CD4-positive, alpha-beta T cell (primary cell): Measurements from ENCODE around the gene FUS. TPM values are rescaled to one million over a fixed set of nuclear protein-coding genes. Genes with fewer than 3 reads are reported as not detected.

Experiments used
- ATAC-seq: fragments of 200-7000 bp; cut with Tn5 transposase; one replicate; pipeline ENCODE4 v1.10.0; 2022; ENCODE audit warnings: mild to moderate bottlenecking; ENCODE audit not compliant: poor library complexity
- CTCF ChIA-PET: fragments of 350-600 bp; sonication (Branson Sonifier 250); formaldehyde crosslinking; loops from one replicate; lab custom pipeline; 2021; ENCODE audit warnings: antibody characterized with exemption, inconsistent platforms; lab: Charles Lee
- POLR2A ChIA-PET: fragments of 350-600 bp; sonication (Branson Sonifier 250); formaldehyde crosslinking; loops from one replicate; lab custom pipeline; 2021; ENCODE audit warnings: antibody characterized with exemption, inconsistent platforms; lab: Charles Lee
- DNase-seq, 14 experiments: peaks; one replicate each; pipeline ENCODE4 v3.0.0-alpha.2; 2013 to 2020; ENCODE audit warnings: mixed read lengths in 2 of 14
- H3K27ac ChIP-seq, 2 donors: one replicate each; pipeline versions ENCODE4 v1.5.1 to v1.7.0; 2013; ENCODE audit warnings: low read length in 2 of 2, low read depth in 1 of 2, mild to moderate bottlenecking in 1 of 2
- H3K27me3 ChIP-seq, 2 experiments: 1 replicate in 1 of 2; 2 replicates in 1 of 2; pipeline versions ENCODE4 v1.6.1 to v1.7.0; 2013; ENCODE audit warnings: low read length in 2 of 2, control low read depth in 1 of 2, mild to moderate bottlenecking in 1 of 2, moderate library complexity in 1 of 2; ENCODE audit not compliant: insufficient read depth in 2 of 2, control insufficient read depth in 1 of 2
- H3K36me3 ChIP-seq: one replicate; pipeline ENCODE4 v1.6.1; 2013; ENCODE audit warnings: low read length, control low read depth; ENCODE audit not compliant: insufficient read depth
- H3K4me1 ChIP-seq: one replicate; pipeline ENCODE4 v1.6.1; 2013; ENCODE audit warnings: low read length, control low read depth; ENCODE audit not compliant: insufficient read depth
- H3K4me3 ChIP-seq: one replicate; pipeline ENCODE4 v1.5.1; 2013; ENCODE audit warnings: mild to moderate bottlenecking, low read length, moderate library complexity
- H3K9me3 ChIP-seq, 2 experiments: 1 replicate in 1 of 2; 2 replicates in 1 of 2; pipeline versions ENCODE4 v1.6.1 to v1.7.0; 2013; ENCODE audit warnings: low read length in 2 of 2, mild to moderate bottlenecking in 2 of 2, control low read depth in 1 of 2, moderate library complexity in 1 of 2; ENCODE audit not compliant: control insufficient read depth in 1 of 2, insufficient read depth in 1 of 2
- H3K27ac Mint-ChIP-seq: one replicate; pipeline ENCODE4 v1.8.0; 2020; ENCODE audit warnings: mixed read lengths
- H3K27me3 Mint-ChIP-seq: one replicate; pipeline ENCODE4 v1.8.0; 2021; ENCODE audit warnings: mixed read lengths
- H3K36me3 Mint-ChIP-seq: one replicate; pipeline ENCODE4 v1.8.0; 2021; ENCODE audit warnings: low read depth, mixed read lengths
- H3K4me1 Mint-ChIP-seq: one replicate; pipeline ENCODE4 v1.8.0; 2021; ENCODE audit warnings: low read depth, mixed read lengths
- H3K4me3 Mint-ChIP-seq: one replicate; pipeline ENCODE4 v1.8.0; 2020; ENCODE audit warnings: mild to moderate bottlenecking, mixed read lengths
- H3K9me3 Mint-ChIP-seq: one replicate; pipeline ENCODE4 v1.8.0; 2020; ENCODE audit warnings: mixed read lengths
- CTCF ChIP-seq: fragments of 200-600 bp; IDR thresholded peaks from one replicate; pipeline ENCODE4 v1.8.0; 2022; ENCODE audit warnings: antibody characterized with exemption, mild to moderate bottlenecking
- intact Hi-C, 2 experiments: fragments of 100-400 bp; cut with DNase I in 1 of 2; cut with micrococcal nuclease in 1 of 2; formaldehyde crosslinking; loops; one replicate each; pipeline versions ENCODE4 v1.15.1 to v1.9.0; 2023 to 2025; cut with DNase I, micrococcal nuclease
- total RNA-seq, 174 experiments: library from RNA in 2 of 174; stranded (reverse) in 2 of 174; gene quantifications; one replicate each; pipeline ENCODE4 v1.2.3 and lab custom pipeline; 2021 to 2026

FUS gene
- total RNA-seq, 2 experiments from 2014 or later, result 699 to 733 TPM

GRCh38 chr16:31190061-31190460, 10.1 kb downstream of the FUS start:
- Mint-ChIP-seq H3K27me3 (no peaks in the 10 kb centered on the region), H3K4me1 (peaks cover 88% of the 10 kb centered on the region), H3K9me3 (no peaks in the 10 kb centered on the region), H3K27ac (peak overlapping the region; percentile 64), H3K4me3 (peak overlapping the region; percentile 32), H3K36me3 (peaks cover 100% of the 10 kb centered on the region)
- Histone ChIP-seq H3K36me3 (peaks cover 100% of the 10 kb centered on the region), H3K27ac (peak overlapping the region in 1 of 2 donors; percentile 26), H3K4me1 (peaks cover 36% of the 10 kb centered on the region), H3K9me3 (no peaks in the 10 kb centered on the region), H3K4me3 (no peak overlapping the region), H3K27me3 (no peaks in the 10 kb centered on the region)
- CTCF ChIA-PET, result no interaction called here
- DNase-seq, result peak in 1 of 14 experiments; percentile 17
- no peak for TF ChIP-seq CTCF
- ATAC-seq, result no peak
- POLR2A ChIA-PET, result interaction anchor here (0.6 to 3.6 kb wide), 4 partner anchors 10 to 33 kb away, joined by 4 to 30 read pairs (median 16); partner anchors contain the start of genes FUS and PYCARD
- intact Hi-C loops, result no loop called here

- no peaks in the 10 kb centered on the region for H3K27me3 ChIP-seq
- POLR2A ChIA-PET, result interaction anchor here (0.6 to 3.6 kb wide), 3 partner anchors 10 to 14 kb away, joined by 4 to 30 read pairs (median 28); partner anchors contain the start of genes FUS and PYCARD
- H3K9me3 ChIP-seq, result no peaks in the 10 kb centered on the region
- TF ChIP-seq CTCF, result no peak
- H3K27ac Mint-ChIP-seq, result peak overlapping the region; percentile 64
- DNase-seq (no peak), ATAC-seq (no peak)
- H3K4me1 Mint-ChIP-seq, result peaks cover 83% of the 10 kb centered on the region
- peaks cover 100% of the 10 kb centered on the region for H3K36me3 Mint-ChIP-seq
- H3K27me3 Mint-ChIP-seq, result no peaks in the 10 kb centered on the region
- peak overlapping the region; percentile 30 for H3K4me3 Mint-ChIP-seq
- no peak overlapping the region for H3K4me3 ChIP-seq
- no peak overlapping the region for H3K27ac ChIP-seq
- peaks cover 28% of the 10 kb centered on the region for H3K4me1 ChIP-seq
- peaks cover 100% of the 10 kb centered on the region for H3K36me3 ChIP-seq
- CTCF ChIA-PET, result no interaction called here
- no peaks in the 10 kb centered on the region for H3K9me3 Mint-ChIP-seq
- intact Hi-C loops, result no loop called here
Measured at GRCh38 chr16:31190818-31191444, 11.0 kb downstream of the FUS start.

GRCh38 chr16:31191697-31192428, 11.9 kb downstream of the FUS start:
- Mint-ChIP-seq H3K27me3 (no peaks in the 10 kb centered on the region), H3K9me3 (no peaks in the 10 kb centered on the region), H3K4me1 (peaks cover 80% of the 10 kb centered on the region), H3K4me3 (peak overlapping the region; percentile 6), H3K27ac (peak overlapping the region; percentile 64), H3K36me3 (peaks cover 100% of the 10 kb centered on the region)
- peaks cover 19% of the 10 kb centered on the region for H3K4me1 ChIP-seq
- ChIA-PET CTCF (interaction anchor here (0.6 kb wide), 1 partner anchor 26 kb away, joined by 3 read pairs; no protein-coding TSS in a partner anchor), POLR2A (interaction anchor here (1.6 to 3.6 kb wide), 3 partner anchors 9 to 12 kb away, joined by 4 to 30 read pairs (median 28); partner anchors contain the start of genes FUS and PYCARD)
- H3K4me3 ChIP-seq, result no peak overlapping the region
- intact Hi-C loops, result no loop called here
- ATAC-seq, result no peak
- no peak for TF ChIP-seq CTCF
- no peaks in the 10 kb centered on the region for H3K27me3 ChIP-seq
- H3K27ac ChIP-seq, result no peak overlapping the region
- H3K36me3 ChIP-seq, result peaks cover 100% of the 10 kb centered on the region
- no peak for DNase-seq
- no peaks in the 10 kb centered on the region for H3K9me3 ChIP-seq
